GM18507 (cell line): ENCODE results near the gene MTCP1.

Experiments
- DNase-seq: peaks from one replicate; pipeline ENCODE4 v3.0.0; 2011; ENCODE audit warnings: low read depth; ENCODE audit not compliant: insufficient read length; ENCODE audit errors: extremely low spot score
- FAIRE-seq: peaks from 2 replicates; lab custom pipeline; 2011; peaks lifted over from hg19 to GRCh38; lab: Jason Lieb, UNC

The MTCP1 gene

GRCh38 chrX:155070975-155071693 lies at the start of gene MTCP1, which contains the start of the genes BRCC3 and CMC4:
TSS of gene MTCP1 (minus strand) at chrX:155071136. CDS start at chrX:155066010, 5,126 bp downstream.
TSS of gene BRCC3 (plus strand) at chrX:155071508. CDS start at chrX:155071528, 20 bp downstream.
TSS of gene CMC4 (minus strand) at chrX:155071136. CDS start at chrX:155064023, 7,113 bp downstream.
- DNase-seq (peak; percentile 65), FAIRE-seq (peak; percentile 69)

- DNase-seq: no peak
- FAIRE-seq: no peak
Observed at GRCh38 chrX:155115174-155115819, 44.4 kb upstream of the MTCP1 start.

GRCh38 chrX:155113097-155113496 lies 42.2 kb upstream of the MTCP1 start:
- DNase-seq (no peak), FAIRE-seq (no peak)

GRCh38 chrX:155112171-155112570 lies 41.2 kb upstream of the MTCP1 start:
- FAIRE-seq (no peak), DNase-seq (no peak)

GRCh38 chrX:155108427-155108826 lies 37.5 kb upstream of the MTCP1 start:
- FAIRE-seq: no peak

GRCh38 chrX:155105919-155106318 lies 35.0 kb upstream of the MTCP1 start:
- FAIRE-seq: peak; percentile 62

More at GRCh38 chrX:155108427-155108826, 37.5 kb upstream of the MTCP1 start:
- DNase-seq: no peak

GRCh38 chrX:155094468-155095061 lies 23.6 kb upstream of the MTCP1 start:
- FAIRE-seq: no peak
- DNase-seq: no peak

More at GRCh38 chrX:155105919-155106318, 35.0 kb upstream of the MTCP1 start:
- DNase-seq: no peak

- FAIRE-seq (no peak), DNase-seq (no peak)
Observed at GRCh38 chrX:155086961-155087735, 16.2 kb upstream of the MTCP1 start.

- FAIRE-seq (peak; percentile 60), DNase-seq (no peak)
Observed at GRCh38 chrX:155086202-155086840, 15.4 kb upstream of the MTCP1 start.

- no peak for DNase-seq
- FAIRE-seq: no peak
Observed at GRCh38 chrX:155071694-155072280, 851 bp upstream of the MTCP1 start.

- FAIRE-seq (no peak), DNase-seq (no peak)
Observed at GRCh38 chrX:155070663-155070974, 317 bp downstream of the MTCP1 start.

GRCh38 chrX:155070038-155070437 lies 898 bp downstream of the MTCP1 start:
- DNase-seq (no peak), FAIRE-seq (peak; percentile 41)

- FAIRE-seq (no peak), DNase-seq (no peak)
Observed at GRCh38 chrX:155069414-155069813, 1.5 kb downstream of the MTCP1 start.

- DNase-seq: no peak
- FAIRE-seq: no peak
Observed at GRCh38 chrX:155068165-155068564, 2.8 kb downstream of the MTCP1 start.

- DNase-seq (no peak), FAIRE-seq (no peak)
Observed at GRCh38 chrX:155065035-155065734, 5.8 kb downstream of the MTCP1 start.

- FAIRE-seq (no peak), DNase-seq (no peak)
Observed at GRCh38 chrX:155061760-155062159, 9.2 kb downstream of the MTCP1 start.

- DNase-seq: peak; percentile 9
- FAIRE-seq: peak; percentile 73
Observed at GRCh38 chrX:155056877-155057792, 13.8 kb downstream of the MTCP1 start.
